Thyroid gland (tissue), 4 donors: ENCODE data around the gene INPP4B. TPM values are rescaled to one million over a fixed set of nuclear protein-coding genes. Genes with fewer than 3 reads are reported as not detected.
A peak's percentile ranks its signal among the peaks of the same experiment; 100 is the strongest.

ENCODE experiments used
- DNase-seq, 2 donors: peaks; one replicate each; pipeline ENCODE4 v3.0.0-alpha.2; 2019
- H3K27ac ChIP-seq, 3 donors: fragments of 200-600 bp; sonication (generic); 1 replicate in 2 of 3; 2 replicates in 1 of 3; pipeline ENCODE4 v1.5.1; 2016 to 2019; ENCODE audit warnings: mild to moderate bottlenecking in 1 of 3, moderate library complexity in 1 of 3
- H3K27me3 ChIP-seq: fragments of 200-600 bp; sonication (generic); one replicate; pipeline ENCODE4 v1.5.1; 2019
- H3K36me3 ChIP-seq, 2 donors: fragments of 200-600 bp; sonication (generic); one replicate each; pipeline ENCODE4 v1.5.1; 2016 to 2019
- H3K4me1 ChIP-seq, 2 donors: fragments of 200-600 bp; sonication (generic); one replicate each; pipeline ENCODE4 v1.5.1; 2017 to 2019
- H3K4me3 ChIP-seq, 3 donors: fragments of 200-600 bp; sonication (generic); replicated peaks in 1 of 3; 1 replicate in 2 of 3; 2 replicates in 1 of 3; pipeline ENCODE4 v1.5.1; 2016; ENCODE audit warnings: mild to moderate bottlenecking in 1 of 3
- H3K9me3 ChIP-seq: fragments of 200-600 bp; sonication (generic); one replicate; pipeline ENCODE4 v1.5.1; 2017
- POLR2A ChIP-seq, 2 donors: fragments of 450-650 bp; IDR thresholded peaks; one replicate each; pipeline ENCODE4 v1.6.1; 2017; ENCODE audit warnings: antibody characterized with exemption in 2 of 2, mild to moderate bottlenecking in 2 of 2, moderate library complexity in 1 of 2
- WGBS, 2 donors: methylation state at CpG; one replicate each; pipeline ENCODE4 v1.1.5; 2017; 5-methylcytosine and 5-hydroxymethylcytosine counted together
- intact Hi-C: fragments of 100-400 bp; cut with DNase I; formaldehyde crosslinking; loops from one replicate; pipeline ENCODE4 v1.15.1; 2023
- total RNA-seq, 4 donors: library from RNA; depleted of rRNA; stranded (reverse); fragments of >200 nt; gene quantifications; one replicate each; pipeline ENCODE4 v1.2.3, GENCODE V29; 2016
- TF ChIP-seq, protein P1 (sequence below), 6 experiments: fragments of 200-600 bp in 3 of 6; fragments of 450-650 bp in 3 of 6; sonication (generic) in 3 of 6; IDR thresholded peaks; one replicate each; pipeline ENCODE4 v1.5.1; 2016 to 2019; ENCODE audit warnings: antibody characterized with exemption in 6 of 6, mild to moderate bottlenecking in 2 of 6, inconsistent platforms in 1 of 6, moderate library complexity in 1 of 6

Gene INPP4B
- total RNA-seq, 4 donors from 2014 or later = 8.0 to 22.1 (median 12.0) TPM

GRCh38 chr4:142435599-142436235, 410.4 kb downstream of the INPP4B start:
- no peaks in the 10 kb centered on the region for H3K4me1 ChIP-seq
- H3K27me3 ChIP-seq = no peaks in the 10 kb centered on the region
- H3K9me3 ChIP-seq = no peaks in the 10 kb centered on the region
- H3K27ac ChIP-seq = no peak overlapping the region
- no peaks in the 10 kb centered on the region for H3K36me3 ChIP-seq
- H3K4me3 ChIP-seq = no peak overlapping the region
- TF ChIP-seq, protein P1, sequence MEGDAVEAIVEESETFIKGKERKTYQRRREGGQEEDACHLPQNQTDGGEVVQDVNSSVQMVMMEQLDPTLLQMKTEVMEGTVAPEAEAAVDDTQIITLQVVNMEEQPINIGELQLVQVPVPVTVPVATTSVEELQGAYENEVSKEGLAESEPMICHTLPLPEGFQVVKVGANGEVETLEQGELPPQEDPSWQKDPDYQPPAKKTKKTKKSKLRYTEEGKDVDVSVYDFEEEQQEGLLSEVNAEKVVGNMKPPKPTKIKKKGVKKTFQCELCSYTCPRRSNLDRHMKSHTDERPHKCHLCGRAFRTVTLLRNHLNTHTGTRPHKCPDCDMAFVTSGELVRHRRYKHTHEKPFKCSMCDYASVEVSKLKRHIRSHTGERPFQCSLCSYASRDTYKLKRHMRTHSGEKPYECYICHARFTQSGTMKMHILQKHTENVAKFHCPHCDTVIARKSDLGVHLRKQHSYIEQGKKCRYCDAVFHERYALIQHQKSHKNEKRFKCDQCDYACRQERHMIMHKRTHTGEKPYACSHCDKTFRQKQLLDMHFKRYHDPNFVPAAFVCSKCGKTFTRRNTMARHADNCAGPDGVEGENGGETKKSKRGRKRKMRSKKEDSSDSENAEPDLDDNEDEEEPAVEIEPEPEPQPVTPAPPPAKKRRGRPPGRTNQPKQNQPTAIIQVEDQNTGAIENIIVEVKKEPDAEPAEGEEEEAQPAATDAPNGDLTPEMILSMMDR (IDR thresholded peaks at IDR 0.05) = no peak
- TF ChIP-seq POLR2A (IDR thresholded peaks at IDR 0.05) = no peak
- intact Hi-C loops = no loop called here
- WGBS, 2 donors = 78 to 88% methylated on average over 5 to 8 of the region's 8 CpGs
- peak in 1 of 2 donors; percentile 7 for DNase-seq

GRCh38 chr4:142434519-142435224, 411.4 kb downstream of the INPP4B start:
- no peaks in the 10 kb centered on the region for H3K27me3 ChIP-seq
- H3K4me1 ChIP-seq = no peaks in the 10 kb centered on the region
- no peaks in the 10 kb centered on the region for H3K36me3 ChIP-seq
- whole genome bisulfite sequencing, 2 donors = 96% methylated on average over 2 of the region's 2 CpGs
- DNase-seq = no peak
- intact Hi-C loops = no loop called here
- no peaks in the 10 kb centered on the region for H3K9me3 ChIP-seq
- no peak overlapping the region for H3K4me3 ChIP-seq
- TF ChIP-seq, protein P1 (IDR thresholded peaks at IDR 0.05) = no peak
- no peak for TF ChIP-seq POLR2A (IDR thresholded peaks at IDR 0.05)
- H3K27ac ChIP-seq = no peak overlapping the region

DNA sequence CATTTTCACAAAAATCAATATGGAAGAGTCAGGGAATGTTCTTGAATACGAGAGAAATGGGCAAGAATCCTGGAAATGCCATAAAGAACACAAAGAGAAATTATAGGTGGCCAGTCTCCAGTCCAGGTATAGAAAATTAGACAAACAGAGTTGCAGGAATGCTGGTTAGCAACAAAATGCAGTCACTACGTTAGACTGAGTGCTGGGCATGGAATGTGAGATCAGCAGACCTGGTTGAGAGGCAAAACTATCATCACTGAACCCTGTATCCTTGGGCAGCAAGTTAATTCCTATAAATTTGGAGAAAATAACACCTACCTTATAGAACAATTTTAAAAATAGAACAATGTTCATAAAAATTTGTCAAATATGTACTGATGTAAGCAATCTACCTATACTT, 417.4 kb downstream of the INPP4B start:
- WGBS, 2 donors = 89 to 91% methylated on average over 2 of the region's 2 CpGs
- H3K27me3 ChIP-seq = no peaks in the 10 kb centered on the region
- H3K36me3 ChIP-seq = no peaks in the 10 kb centered on the region
- H3K27ac ChIP-seq = no peak overlapping the region
- intact Hi-C loops = no loop called here
- TF ChIP-seq POLR2A (IDR thresholded peaks at IDR 0.05) = no peak
- TF ChIP-seq, protein P1 (IDR thresholded peaks at IDR 0.05) = no peak
- H3K4me1 ChIP-seq = no peaks in the 10 kb centered on the region
- no peaks in the 10 kb centered on the region for H3K9me3 ChIP-seq
- DNase-seq = no peak
- H3K4me3 ChIP-seq = no peak overlapping the region

DNA sequence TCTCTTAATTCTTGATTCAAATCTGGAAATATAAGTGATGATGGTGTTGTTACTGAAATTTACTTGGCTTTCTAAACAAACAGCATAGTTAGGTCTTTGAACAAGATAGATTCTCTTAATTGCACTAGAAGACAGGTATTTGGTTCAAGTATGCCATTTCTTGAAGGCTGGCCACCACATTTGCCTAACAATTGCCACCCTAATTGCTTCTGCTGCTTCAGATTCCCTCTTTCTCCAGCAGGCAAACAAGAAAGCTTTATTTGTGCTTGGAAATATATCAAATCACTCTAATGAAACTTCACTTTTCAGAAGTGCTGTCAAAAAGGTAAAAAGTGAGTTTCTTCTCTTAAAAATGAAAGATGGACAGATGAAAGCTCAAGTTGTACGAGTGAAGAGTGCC, 418.6 kb downstream of the INPP4B start:
- no peak for TF ChIP-seq POLR2A (IDR thresholded peaks at IDR 0.05)
- TF ChIP-seq, protein P1 (IDR thresholded peaks at IDR 0.05) = no peak
- H3K27me3 ChIP-seq = no peaks in the 10 kb centered on the region
- no peak for DNase-seq
- no peak overlapping the region for H3K27ac ChIP-seq
- no peaks in the 10 kb centered on the region for H3K9me3 ChIP-seq
- WGBS, 2 donors = 96% methylated on average over 1 of the region's 1 CpG
- no peaks in the 10 kb centered on the region for H3K4me1 ChIP-seq
- intact Hi-C loops = no loop called here
- no peak overlapping the region for H3K4me3 ChIP-seq
- H3K36me3 ChIP-seq = no peaks in the 10 kb centered on the region

DNA sequence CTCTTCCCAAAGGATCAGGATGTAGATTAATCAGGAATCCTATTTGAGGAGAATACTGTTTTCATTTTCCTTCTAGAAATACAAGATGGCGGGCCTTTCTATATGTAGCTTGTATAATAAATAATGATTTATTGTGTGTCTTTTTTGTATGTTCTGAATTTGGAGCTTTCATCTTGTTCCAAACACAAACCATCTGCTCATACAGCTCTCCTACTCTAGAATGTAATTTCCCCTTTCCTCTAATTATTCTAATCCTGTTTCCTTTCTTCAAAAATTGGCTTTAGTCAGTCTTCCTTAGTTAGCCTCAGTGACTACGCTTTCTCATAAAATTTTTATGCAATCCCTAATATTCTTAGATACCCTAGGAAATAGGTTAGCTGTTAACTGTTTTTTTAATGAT, 422.2 kb downstream of the INPP4B start:
- 85 to 94% methylated on average over 2 of the region's 2 CpGs for WGBS, 2 donors
- Histone ChIP-seq H3K36me3 (no peaks in the 10 kb centered on the region), H3K27me3 (no peaks in the 10 kb centered on the region), H3K4me3 (no peak overlapping the region), H3K4me1 (no peaks in the 10 kb centered on the region), H3K9me3 (no peaks in the 10 kb centered on the region), H3K27ac (no peak overlapping the region)
- DNase-seq = no peak
- no peak for TF ChIP-seq POLR2A (IDR thresholded peaks at IDR 0.05)
- TF ChIP-seq, protein P1 (IDR thresholded peaks at IDR 0.05) = no peak
- intact Hi-C loops = no loop called here
